CD4-positive, alpha-beta T cell (primary cell): ENCODE measurements around the gene LMF1. TPM values are rescaled to one million over a fixed set of nuclear protein-coding genes. Genes with fewer than 3 reads are reported as not detected.
A peak's percentile ranks its signal among the peaks of the same experiment; 100 is the strongest.

Experiments
- ATAC-seq: fragments of 200-7000 bp; cut with Tn5 transposase; one replicate; pipeline ENCODE4 v1.10.0; 2022; ENCODE audit warnings: mild to moderate bottlenecking; ENCODE audit not compliant: poor library complexity
- CTCF ChIA-PET: fragments of 350-600 bp; sonication (Branson Sonifier 250); formaldehyde crosslinking; loops from one replicate; lab custom pipeline; 2021; ENCODE audit warnings: antibody characterized with exemption, inconsistent platforms; lab: Charles Lee
- POLR2A ChIA-PET: fragments of 350-600 bp; sonication (Branson Sonifier 250); formaldehyde crosslinking; loops from one replicate; lab custom pipeline; 2021; ENCODE audit warnings: antibody characterized with exemption, inconsistent platforms; lab: Charles Lee
- DNase-seq, 14 experiments: peaks; one replicate each; pipeline ENCODE4 v3.0.0-alpha.2; 2013 to 2020; ENCODE audit warnings: mixed read lengths in 2 of 14
- H3K27ac ChIP-seq, 2 donors: one replicate each; pipeline versions ENCODE4 v1.5.1 to v1.7.0; 2013; ENCODE audit warnings: low read length in 2 of 2, low read depth in 1 of 2, mild to moderate bottlenecking in 1 of 2
- H3K27me3 ChIP-seq, 2 experiments: 1 replicate in 1 of 2; 2 replicates in 1 of 2; pipeline versions ENCODE4 v1.6.1 to v1.7.0; 2013; ENCODE audit warnings: low read length in 2 of 2, control low read depth in 1 of 2, mild to moderate bottlenecking in 1 of 2, moderate library complexity in 1 of 2; ENCODE audit not compliant: insufficient read depth in 2 of 2, control insufficient read depth in 1 of 2
- H3K36me3 ChIP-seq: one replicate; pipeline ENCODE4 v1.6.1; 2013; ENCODE audit warnings: low read length, control low read depth; ENCODE audit not compliant: insufficient read depth
- H3K4me1 ChIP-seq: one replicate; pipeline ENCODE4 v1.6.1; 2013; ENCODE audit warnings: low read length, control low read depth; ENCODE audit not compliant: insufficient read depth
- H3K4me3 ChIP-seq: one replicate; pipeline ENCODE4 v1.5.1; 2013; ENCODE audit warnings: mild to moderate bottlenecking, low read length, moderate library complexity
- H3K9me3 ChIP-seq, 2 experiments: 1 replicate in 1 of 2; 2 replicates in 1 of 2; pipeline versions ENCODE4 v1.6.1 to v1.7.0; 2013; ENCODE audit warnings: low read length in 2 of 2, mild to moderate bottlenecking in 2 of 2, control low read depth in 1 of 2, moderate library complexity in 1 of 2; ENCODE audit not compliant: control insufficient read depth in 1 of 2, insufficient read depth in 1 of 2
- H3K27ac Mint-ChIP-seq: one replicate; pipeline ENCODE4 v1.8.0; 2020; ENCODE audit warnings: mixed read lengths
- H3K27me3 Mint-ChIP-seq: one replicate; pipeline ENCODE4 v1.8.0; 2021; ENCODE audit warnings: mixed read lengths
- H3K36me3 Mint-ChIP-seq: one replicate; pipeline ENCODE4 v1.8.0; 2021; ENCODE audit warnings: low read depth, mixed read lengths
- H3K4me1 Mint-ChIP-seq: one replicate; pipeline ENCODE4 v1.8.0; 2021; ENCODE audit warnings: low read depth, mixed read lengths
- H3K4me3 Mint-ChIP-seq: one replicate; pipeline ENCODE4 v1.8.0; 2020; ENCODE audit warnings: mild to moderate bottlenecking, mixed read lengths
- H3K9me3 Mint-ChIP-seq: one replicate; pipeline ENCODE4 v1.8.0; 2020; ENCODE audit warnings: mixed read lengths
- CTCF ChIP-seq: fragments of 200-600 bp; IDR thresholded peaks from one replicate; pipeline ENCODE4 v1.8.0; 2022; ENCODE audit warnings: antibody characterized with exemption, mild to moderate bottlenecking
- intact Hi-C, 2 experiments: fragments of 100-400 bp; cut with DNase I in 1 of 2; cut with micrococcal nuclease in 1 of 2; formaldehyde crosslinking; loops; one replicate each; pipeline versions ENCODE4 v1.15.1 to v1.9.0; 2023 to 2025; cut with DNase I, micrococcal nuclease
- total RNA-seq, 174 experiments: library from RNA in 2 of 174; stranded (reverse) in 2 of 174; gene quantifications; one replicate each; pipeline ENCODE4 v1.2.3 and lab custom pipeline; 2021 to 2026

LMF1 gene
- total RNA-seq, 2 experiments from 2014 or later = 26.8 to 27.6 TPM

GRCh38 chr16:981695-982144 is 10.9 kb upstream of the LMF1 start, which contains the start of gene SOX8:
Gene SOX8 (plus strand): TSS chr16:981770. CDS start chr16:981923, 153 bp downstream.
- peaks cover 7% of the 10 kb centered on the region for H3K4me1 Mint-ChIP-seq
- Histone ChIP-seq H3K36me3 (no peaks in the 10 kb centered on the region), H3K27ac (no peak within 1 kb of the TSS), H3K4me3 (peak within 1 kb of the TSS; percentile 54), H3K4me1 (peaks cover 33% of the 10 kb centered on the region), H3K9me3 (no peaks in the 10 kb centered on the region), H3K27me3 (peaks cover 0 to 10% of the 10 kb centered on the region in 2 experiments)
- H3K36me3 Mint-ChIP-seq = no peaks in the 10 kb centered on the region
- POLR2A ChIA-PET = interaction anchor here (0.8 to 7.0 kb wide), 12 partner anchors 10 to 1173 kb away, joined by 3 to 78 read pairs (median 6); partner anchors contain the start of genes LMF1 and TRAF7
- no peak for TF ChIP-seq CTCF
- H3K9me3 Mint-ChIP-seq = no peaks in the 10 kb centered on the region
- ATAC-seq (no peak), DNase-seq (peak in 1 of 14 experiments; percentile 63)
- no peaks in the 10 kb centered on the region for H3K27me3 Mint-ChIP-seq
- intact Hi-C loops = no loop called here
- CTCF ChIA-PET = no interaction called here
- peak within 1 kb of the TSS; percentile 63 for H3K27ac Mint-ChIP-seq
- peak within 1 kb of the TSS; percentile 82 for H3K4me3 Mint-ChIP-seq

DNA sequence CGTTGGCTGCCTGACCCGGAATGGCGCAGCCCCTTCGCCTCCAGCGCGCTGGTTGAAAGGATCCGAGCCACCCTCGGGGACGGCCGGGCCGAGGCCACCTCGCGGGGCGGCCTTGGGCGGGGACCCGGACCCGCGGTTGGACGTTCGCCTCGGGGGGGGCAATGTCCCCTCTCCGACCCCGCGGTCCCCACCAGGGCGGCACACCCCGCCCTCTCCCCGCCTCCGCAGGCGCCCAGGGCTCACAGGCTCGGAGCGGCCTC is 9.7 kb upstream of the LMF1 start:
- Histone ChIP-seq H3K27ac (no peak overlapping the region), H3K9me3 (no peaks in the 10 kb centered on the region), H3K27me3 (peaks cover 0 to 10% of the 10 kb centered on the region in 2 experiments), H3K4me3 (no peak overlapping the region), H3K36me3 (no peaks in the 10 kb centered on the region), H3K4me1 (peaks cover 43% of the 10 kb centered on the region)
- no peaks in the 10 kb centered on the region for H3K9me3 Mint-ChIP-seq
- peak in 2 of 14 experiments; percentile 35 to 50 for DNase-seq
- no peaks in the 10 kb centered on the region for H3K27me3 Mint-ChIP-seq
- H3K27ac Mint-ChIP-seq = no peak overlapping the region
- ChIA-PET POLR2A (interaction anchor here (1.5 to 7.0 kb wide), 8 partner anchors 8 to 285 kb away, joined by 4 to 78 read pairs (median 16); partner anchors contain the start of gene LMF1), CTCF (interaction anchor here (0.6 kb wide), 1 partner anchor 54 kb away, joined by 3 read pairs; no protein-coding TSS in a partner anchor)
- peak; percentile 5 for ATAC-seq
- no peak overlapping the region for H3K4me3 Mint-ChIP-seq
- no peaks in the 10 kb centered on the region for H3K36me3 Mint-ChIP-seq
- intact Hi-C loops = loop anchor here in 1 of 2 experiments (1.0 kb wide), 1 partner anchor 9 kb away; no protein-coding TSS in a partner anchor
- H3K4me1 Mint-ChIP-seq = peaks cover 11% of the 10 kb centered on the region
- TF ChIP-seq CTCF = no peak

GRCh38 chr16:979859-980594 is 9.2 kb upstream of the LMF1 start:
- no peak for ATAC-seq
- H3K27me3 Mint-ChIP-seq = no peaks in the 10 kb centered on the region
- H3K27ac Mint-ChIP-seq = peak overlapping the region; percentile 39
- ChIA-PET CTCF (no interaction called here), POLR2A (interaction anchor here (0.8 to 7.0 kb wide), 7 partner anchors 8 to 296 kb away, joined by 3 to 78 read pairs (median 24); partner anchors contain the start of genes JMJD8 and LMF1)
- intact Hi-C loops = loop anchor here in 1 of 2 experiments (1.0 kb wide), 1 partner anchor 9 kb away; no protein-coding TSS in a partner anchor
- H3K4me3 Mint-ChIP-seq = peak overlapping the region; percentile 67
- Histone ChIP-seq H3K27ac (no peak overlapping the region), H3K36me3 (no peaks in the 10 kb centered on the region), H3K27me3 (peaks cover 0 to 10% of the 10 kb centered on the region in 2 experiments), H3K4me3 (peak overlapping the region; percentile 3), H3K4me1 (peaks cover 43% of the 10 kb centered on the region), H3K9me3 (no peaks in the 10 kb centered on the region)
- H3K36me3 Mint-ChIP-seq = no peaks in the 10 kb centered on the region
- no peak for TF ChIP-seq CTCF
- no peaks in the 10 kb centered on the region for H3K9me3 Mint-ChIP-seq
- DNase-seq = no peak
- peaks cover 11% of the 10 kb centered on the region for H3K4me1 Mint-ChIP-seq
